Measurements from ENCODE around the gene ATP6V1E1.

DNA sequence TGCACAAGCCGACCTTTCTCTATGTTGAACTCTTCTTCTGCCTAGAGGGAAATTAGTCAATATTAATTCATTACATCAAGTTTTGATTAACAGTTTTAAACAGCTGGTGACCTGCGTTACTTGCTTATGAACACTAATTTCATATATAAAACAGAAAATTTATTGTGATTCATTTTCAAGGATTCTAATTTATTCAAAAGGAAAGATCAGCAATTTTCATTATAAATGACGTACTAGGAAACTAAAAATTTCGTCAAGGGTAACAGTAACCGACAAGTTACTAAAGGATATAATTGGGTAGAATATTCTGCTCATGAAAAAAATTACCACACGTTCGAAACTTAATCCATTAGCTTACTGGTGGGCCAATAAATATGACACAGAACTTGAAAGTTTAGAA is 15.3 kb downstream of the ATP6V1E1 start:
- TF ChIP-seq, protein P1, sequence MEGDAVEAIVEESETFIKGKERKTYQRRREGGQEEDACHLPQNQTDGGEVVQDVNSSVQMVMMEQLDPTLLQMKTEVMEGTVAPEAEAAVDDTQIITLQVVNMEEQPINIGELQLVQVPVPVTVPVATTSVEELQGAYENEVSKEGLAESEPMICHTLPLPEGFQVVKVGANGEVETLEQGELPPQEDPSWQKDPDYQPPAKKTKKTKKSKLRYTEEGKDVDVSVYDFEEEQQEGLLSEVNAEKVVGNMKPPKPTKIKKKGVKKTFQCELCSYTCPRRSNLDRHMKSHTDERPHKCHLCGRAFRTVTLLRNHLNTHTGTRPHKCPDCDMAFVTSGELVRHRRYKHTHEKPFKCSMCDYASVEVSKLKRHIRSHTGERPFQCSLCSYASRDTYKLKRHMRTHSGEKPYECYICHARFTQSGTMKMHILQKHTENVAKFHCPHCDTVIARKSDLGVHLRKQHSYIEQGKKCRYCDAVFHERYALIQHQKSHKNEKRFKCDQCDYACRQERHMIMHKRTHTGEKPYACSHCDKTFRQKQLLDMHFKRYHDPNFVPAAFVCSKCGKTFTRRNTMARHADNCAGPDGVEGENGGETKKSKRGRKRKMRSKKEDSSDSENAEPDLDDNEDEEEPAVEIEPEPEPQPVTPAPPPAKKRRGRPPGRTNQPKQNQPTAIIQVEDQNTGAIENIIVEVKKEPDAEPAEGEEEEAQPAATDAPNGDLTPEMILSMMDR (IDR thresholded peaks at IDR 0.05; ENCODE audit: low read depth, low read length) = no peak
- no peak for TF ChIP-seq EZH2phosphoT487 (IDR thresholded peaks at IDR 0.05; ENCODE audit: low read depth)
